Ecto neural progenitor cell (in vitro differentiated cells): Measurements from ENCODE around the gene EPS15.
"Not testable (repeated sequence)": the region's sequence is repeated elsewhere in the genome, so short reads cannot be mapped to it uniquely, and the experiment has no call there.

Source experiments
- DNase-seq: peaks from one replicate; pipeline ENCODE4 v3.0.0-alpha.2; 2018; ENCODE audit warnings: low spot score

EPS15 gene

GRCh38 chr1:51464828-51465227 lies 54.2 kb downstream of the EPS15 start:
- no peak for DNase-seq

GRCh38 chr1:51463561-51463960 lies 55.5 kb downstream of the EPS15 start:
- no peak for DNase-seq

DNA sequence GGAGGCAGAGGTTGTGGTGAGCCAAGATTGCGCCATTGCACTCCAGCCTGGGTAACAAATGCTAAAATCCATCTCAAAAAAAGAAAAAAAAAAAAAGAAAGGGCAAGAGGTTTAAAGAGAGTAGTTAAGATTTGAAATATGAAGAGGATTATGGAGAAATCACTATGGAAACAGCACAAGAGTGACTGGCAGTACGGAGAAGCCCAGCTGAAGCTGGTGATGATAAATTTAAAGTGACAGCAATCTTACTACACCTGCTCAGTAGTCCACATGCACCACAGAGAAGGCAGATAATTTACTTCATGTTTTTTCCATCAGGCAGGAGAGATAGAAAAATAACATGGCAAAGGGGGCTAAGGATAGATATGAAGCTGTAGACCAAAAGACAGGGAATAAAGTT lies 56.8 kb downstream of the EPS15 start:
- not testable (repeated sequence) for DNase-seq

DNA sequence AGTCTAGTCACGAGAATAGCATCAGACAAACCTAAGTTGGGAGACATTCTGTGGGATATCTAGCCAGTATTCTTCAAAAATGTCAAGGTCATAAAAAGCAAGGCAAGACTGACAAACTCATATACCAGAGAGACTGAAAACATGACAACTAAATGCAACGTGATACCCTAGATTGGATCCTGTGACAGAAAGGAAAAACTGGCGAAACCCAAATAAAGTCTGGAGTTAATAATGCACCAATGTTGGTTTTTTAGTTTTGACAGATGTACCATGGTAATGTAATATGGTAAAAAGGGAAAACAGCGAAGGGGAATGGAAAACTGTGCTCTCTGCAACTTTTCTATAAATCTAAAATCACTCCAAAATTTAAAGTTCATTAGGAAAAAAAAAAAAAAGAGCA lies 64.5 kb downstream of the EPS15 start:
- no peak for DNase-seq

GRCh38 chr1:51453010-51453409 lies 66.1 kb downstream of the EPS15 start:
- DNase-seq: no peak

GRCh38 chr1:51448844-51449454 lies 70.1 kb downstream of the EPS15 start:
- DNase-seq: not testable (repeated sequence)

- DNase-seq: no peak
These were observed 73.5 kb downstream of the EPS15 start for GRCh38 chr1:51445351-51446090.

DNA sequence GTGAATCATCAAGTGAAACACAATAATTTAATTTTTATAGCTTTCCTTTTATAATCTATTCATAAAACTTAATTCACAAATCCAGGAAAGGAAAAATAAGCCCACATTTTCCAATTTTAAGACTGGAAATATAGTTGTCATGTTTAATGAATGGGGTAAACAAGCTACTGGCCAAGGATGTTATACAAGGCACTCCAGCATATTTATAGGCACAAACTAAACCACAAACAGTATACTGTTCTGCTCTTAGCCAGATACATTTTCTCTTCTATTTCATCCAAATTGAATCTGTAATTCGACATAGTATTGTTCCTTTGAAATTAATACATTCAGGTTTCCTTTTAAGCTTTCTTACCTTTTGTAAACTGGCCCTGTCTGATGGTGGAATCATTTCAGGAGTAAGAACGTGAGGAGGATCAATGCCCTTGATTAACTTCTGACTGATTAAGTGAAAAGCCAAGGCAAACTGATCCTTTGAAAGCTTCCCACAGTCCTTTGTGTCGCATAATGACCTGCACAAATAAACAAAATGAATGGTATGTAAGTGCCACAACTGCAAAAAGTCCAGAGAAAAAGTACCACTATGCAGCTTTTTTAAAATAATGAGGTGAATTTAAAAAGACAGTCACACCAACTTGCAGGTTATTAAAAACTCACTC lies 74.4 kb downstream of the EPS15 start:
- no peak for DNase-seq

DNA sequence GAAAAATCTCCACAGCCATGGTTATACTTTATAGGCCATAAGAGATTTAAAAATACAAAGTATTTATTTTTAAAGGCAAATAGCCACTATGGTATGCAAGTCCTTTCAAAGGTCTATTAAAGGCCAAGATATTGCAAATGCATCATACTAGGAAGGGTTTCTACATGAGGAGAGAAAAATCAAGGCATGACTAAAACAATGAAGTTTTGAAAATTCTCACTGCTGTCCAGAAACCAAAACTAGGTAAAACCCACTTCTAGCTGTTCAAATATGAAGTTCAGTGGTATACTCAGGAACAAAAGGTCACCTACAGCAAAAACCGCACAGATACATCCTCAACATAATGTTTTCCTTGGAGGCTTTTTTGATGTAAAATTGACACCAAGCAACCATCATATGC lies 75.0 kb downstream of the EPS15 start:
- DNase-seq: no peak

GRCh38 chr1:51443555-51443954 lies 75.5 kb downstream of the EPS15 start:
- no peak for DNase-seq

GRCh38 chr1:51442616-51443015 lies 76.5 kb downstream of the EPS15 start:
- no peak for DNase-seq

- DNase-seq: no peak
These were observed 76.9 kb downstream of the EPS15 start for GRCh38 chr1:51442198-51442597.

GRCh38 chr1:51439895-51440294 lies 79.2 kb downstream of the EPS15 start:
- DNase-seq: no peak

DNA sequence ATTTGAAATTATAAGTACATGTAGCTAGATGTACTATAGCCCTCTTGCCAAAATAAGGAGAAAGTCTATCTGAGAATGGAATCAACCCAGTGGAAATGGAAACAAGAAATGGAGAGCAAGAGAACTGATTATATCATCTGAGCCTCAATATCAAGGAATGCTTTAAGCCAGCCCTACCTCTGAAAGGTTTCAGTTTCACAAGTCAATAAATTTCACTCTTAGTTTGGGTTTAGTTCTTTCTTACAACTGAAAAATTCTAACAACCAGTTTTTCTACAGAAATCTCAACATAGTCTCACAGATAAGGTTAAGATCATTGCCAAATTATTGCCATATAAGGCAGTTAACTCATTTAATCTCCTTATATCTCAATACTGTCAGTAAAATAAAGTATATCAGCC lies 80.0 kb downstream of the EPS15 start:
- DNase-seq: no peak

DNA sequence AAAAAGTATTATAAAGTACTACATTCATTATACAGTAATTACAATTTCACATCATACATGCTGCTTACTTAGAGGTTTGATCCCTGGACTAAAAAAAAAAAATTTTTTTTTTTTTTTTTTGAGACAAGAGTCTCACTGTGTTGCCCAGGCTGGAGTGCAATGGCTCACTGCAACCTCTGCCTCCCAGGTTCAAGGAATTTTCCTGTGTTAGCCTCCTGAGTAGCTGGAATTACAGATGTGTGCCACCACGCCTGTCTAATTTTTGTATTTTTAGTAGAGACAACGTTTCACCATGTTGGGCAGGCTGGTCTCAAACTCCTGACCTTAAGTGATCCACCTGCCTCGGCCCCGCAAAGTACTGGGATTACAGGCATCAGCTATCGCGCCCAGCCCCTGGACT lies 81.7 kb downstream of the EPS15 start:
- DNase-seq: not testable (repeated sequence)

- DNase-seq: no peak
These were observed 83.2 kb downstream of the EPS15 start for GRCh38 chr1:51435878-51436277.

DNA sequence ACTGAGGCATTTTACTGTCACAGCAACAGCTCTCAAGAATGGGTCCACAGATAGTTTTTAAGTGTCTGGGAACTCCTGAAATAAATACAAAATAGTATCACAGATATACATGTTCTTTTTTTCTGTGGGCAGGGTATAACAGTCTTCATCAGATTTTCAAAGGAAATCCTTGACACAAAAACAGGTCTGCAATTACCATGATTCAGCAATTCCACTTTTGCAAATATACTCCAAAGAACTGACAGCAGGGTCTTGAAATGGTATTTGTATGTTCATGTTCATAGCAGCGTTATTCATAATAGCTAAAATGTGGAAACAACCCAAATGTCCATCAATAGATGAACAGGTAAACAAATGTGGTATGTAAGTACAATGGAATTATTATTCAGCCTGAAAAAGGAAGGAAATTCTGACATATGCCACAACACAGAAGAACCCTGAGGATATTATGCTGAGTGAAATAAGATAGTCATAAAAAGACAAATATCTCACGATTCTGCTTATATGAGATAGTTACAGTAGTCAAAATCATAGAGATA lies 85.0 kb downstream of the EPS15 start:
- no peak for DNase-seq

DNA sequence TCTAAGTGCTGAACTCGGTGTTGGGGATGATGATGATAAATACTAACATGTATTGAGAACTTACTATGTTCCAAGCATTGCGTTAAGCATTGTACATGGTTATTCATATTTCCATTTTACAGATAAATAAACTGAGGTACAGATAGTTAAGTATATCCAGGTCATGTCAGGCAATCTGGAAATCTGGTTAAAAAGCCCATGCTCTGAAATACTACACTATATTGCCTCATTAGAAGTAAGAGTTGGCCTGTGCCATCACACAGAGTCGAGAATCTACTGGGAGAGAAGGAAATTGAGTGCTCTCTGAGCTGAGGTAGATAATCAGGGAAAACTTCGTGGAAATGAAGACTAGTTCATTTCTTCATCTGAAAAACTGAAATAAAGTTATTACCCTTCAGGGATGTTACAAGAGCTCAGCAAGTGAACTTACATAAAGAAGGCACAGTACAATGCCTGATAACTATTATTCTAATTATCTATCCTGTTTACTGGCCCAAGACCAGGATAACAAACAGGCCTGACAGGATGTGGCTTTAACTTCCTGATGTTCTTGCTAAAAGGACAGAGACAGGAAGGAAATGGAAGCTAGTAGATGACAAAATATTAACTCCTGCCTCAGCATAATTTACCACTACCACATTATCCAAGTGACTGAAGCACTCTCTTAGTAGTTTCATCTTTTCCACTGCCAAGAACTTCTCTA lies 85.6 kb downstream of the EPS15 start:
- no peak for DNase-seq

DNA sequence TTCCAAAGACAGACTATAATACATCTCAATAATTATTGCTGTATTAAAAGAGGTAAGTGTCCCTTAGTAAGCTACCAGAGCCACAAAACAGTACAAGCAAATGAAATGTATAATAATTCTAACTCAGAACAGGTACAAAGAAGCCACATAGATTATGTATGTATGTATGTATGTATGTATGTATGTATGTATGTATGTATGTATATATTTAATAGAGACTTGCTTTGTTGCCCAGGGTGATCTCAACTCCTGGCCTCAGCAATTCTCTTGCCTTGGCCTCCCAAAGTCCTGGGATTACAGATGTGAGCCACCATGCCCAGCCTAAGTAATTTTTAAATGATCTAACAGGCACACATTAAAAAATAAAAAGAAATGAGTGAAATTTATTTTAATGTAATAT lies 86.9 kb downstream of the EPS15 start:
- DNase-seq: no peak

DNA sequence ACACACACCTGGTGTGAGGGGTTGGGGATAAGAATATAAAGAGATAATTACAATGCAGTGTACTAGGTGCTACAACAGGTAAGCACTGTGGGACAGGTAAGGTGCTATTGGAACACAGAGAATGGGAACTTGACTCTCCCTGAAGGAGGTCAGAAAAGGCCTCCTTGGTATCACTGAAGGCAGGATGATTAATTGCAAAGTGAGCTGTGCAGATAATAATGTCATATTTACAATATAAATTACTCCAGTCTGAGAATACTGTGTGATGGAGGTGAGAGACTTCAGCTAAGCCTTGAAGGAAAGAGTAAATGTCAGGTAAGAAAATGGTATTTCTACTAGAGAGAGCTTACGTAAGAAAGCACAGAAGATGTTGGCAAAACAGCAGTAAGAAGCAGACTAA lies 91.6 kb downstream of the EPS15 start:
- DNase-seq: no peak

GRCh38 chr1:51425955-51426354 lies 93.1 kb downstream of the EPS15 start:
- no peak for DNase-seq

DNA sequence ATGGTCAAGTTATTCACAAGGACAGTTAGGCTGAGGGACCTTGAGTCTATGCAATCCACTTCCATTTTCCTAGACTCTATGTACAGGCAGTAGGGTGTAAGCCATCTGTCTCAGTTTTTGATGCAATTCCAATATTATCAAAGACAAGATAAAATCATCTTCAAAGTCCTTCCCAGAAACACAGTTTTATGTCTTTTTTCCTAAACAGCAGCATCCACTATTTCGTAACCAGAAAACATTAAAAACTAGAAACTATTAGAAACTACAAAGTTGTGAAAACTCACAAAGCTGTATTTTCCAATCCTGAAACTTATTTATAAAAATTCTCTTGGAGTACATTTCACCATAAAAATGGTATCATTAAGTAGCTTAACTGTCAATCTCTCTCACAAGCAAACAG lies 93.8 kb downstream of the EPS15 start:
- no peak for DNase-seq
